ENCODE results near the gene VIPR2. TPM values are rescaled to one million over a fixed set of nuclear protein-coding genes. Genes with fewer than 3 reads are reported as not detected.

VIPR2 gene
- total and polyA plus RNA-seq, 2 of the 13 experiments (the other 11 are each of a cell fraction or from before 2014, with no cell fraction given) = not detected

GRCh38 chr7:159095979-159096411 is 48.7 kb downstream of the VIPR2 start:
- no peak for FAIRE-seq
- Histone ChIP-seq H3K9me3 (ENCODE audit: low read length) (no peaks in the 10 kb centered on the region), H3K27ac (ENCODE audit: extremely low read length, insufficient read depth, low read length) (no peak overlapping the region), H3K36me3 (replicated peaks in 1 of 2; ENCODE audit: control insufficient read depth in 1 of 2, insufficient read depth in 2 of 2, low read length in 2 of 2) (no peaks in the 10 kb centered on the region), H3K4me2 (ENCODE audit: low read depth, low read length) (no peak overlapping the region), H4K20me1 (ENCODE audit: insufficient read depth, low read length) (no peaks in the 10 kb centered on the region), H3K27me3 (ENCODE audit: control insufficient read depth in 1 of 2, insufficient read depth in 2 of 2, low read length in 2 of 2) (peaks cover 5 to 62% of the 10 kb centered on the region in 2 experiments; a peak in 3 of 5 replicates), H3K4me1 (ENCODE audit: insufficient read depth, low read length) (no peaks in the 10 kb centered on the region), H2AFZ (ENCODE audit: low read length) (no peak overlapping the region), H3K9ac (ENCODE audit: insufficient read depth, low read depth, low read length) (no peak overlapping the region), H3K79me2 (ENCODE audit: insufficient read depth, low read length) (no peaks in the 10 kb centered on the region), H3K4me3 (replicated peaks in 1 of 3; ENCODE audit: insufficient read depth in 1 of 3, low read depth in 2 of 3, low read length in 3 of 3) (no peak overlapping the region)
- no TSS peak for BruUV-seq (replicated peaks)
- 79% methylated on average over 8 of the region's 14 CpGs for WGBS (ENCODE audit: low lambda C conversion rate)
- CTCF ChIA-PET (ENCODE audit: low intra/inter-chr PET ratio, low total read pairs) = no interaction called here
- POLR2A ChIA-PET = no interaction called here
- in situ Hi-C loops (cut with HindIII; ENCODE audit: extremely low pct_ligation_motif_present, low pct_unique_long_range_greater_than_20kb) = no loop called here
- no peak for DNase-seq (ENCODE audit: low spot score)
- intact Hi-C loops (cut with micrococcal nuclease; ENCODE audit: unreplicated experiment) = no loop called here
- ATAC-seq = no peak
- TF ChIP-seq ZBTB49 (CRISPR knock-in tag; IDR thresholded peaks at IDR 0.05; ENCODE audit: borderline replicate concordance) (no peak), SALL2 (CRISPR knock-in tag; IDR thresholded peaks at IDR 0.05) (no peak), ZMAT3 (CRISPR knock-in tag; conservative IDR thresholded peaks at IDR 0.05) (no peak), ZNF549 (CRISPR knock-in tag; IDR thresholded peaks at IDR 0.05) (no peak), CBX2 (IDR thresholded peaks at IDR 0.05; ENCODE audit: low read depth, low read length) (no peak), CBX2 (CRISPR knock-in tag; IDR thresholded peaks at IDR 0.05; ENCODE audit: low read depth) (no peak), E2F2 (CRISPR knock-in tag; IDR thresholded peaks at IDR 0.05; ENCODE audit: borderline replicate concordance) (no peak), TAF15 (IDR thresholded peaks at IDR 0.05; ENCODE audit: low read depth, low read length, poor library complexity, severe bottlenecking) (no peak), ZNF276 (CRISPR knock-in tag; IDR thresholded peaks at IDR 0.05; ENCODE audit: low read depth) (no peak), HOXA9 (CRISPR knock-in tag; IDR thresholded peaks at IDR 0.05; ENCODE audit: borderline replicate concordance) (no peak)
- TF ChIP-seq, protein P1, sequence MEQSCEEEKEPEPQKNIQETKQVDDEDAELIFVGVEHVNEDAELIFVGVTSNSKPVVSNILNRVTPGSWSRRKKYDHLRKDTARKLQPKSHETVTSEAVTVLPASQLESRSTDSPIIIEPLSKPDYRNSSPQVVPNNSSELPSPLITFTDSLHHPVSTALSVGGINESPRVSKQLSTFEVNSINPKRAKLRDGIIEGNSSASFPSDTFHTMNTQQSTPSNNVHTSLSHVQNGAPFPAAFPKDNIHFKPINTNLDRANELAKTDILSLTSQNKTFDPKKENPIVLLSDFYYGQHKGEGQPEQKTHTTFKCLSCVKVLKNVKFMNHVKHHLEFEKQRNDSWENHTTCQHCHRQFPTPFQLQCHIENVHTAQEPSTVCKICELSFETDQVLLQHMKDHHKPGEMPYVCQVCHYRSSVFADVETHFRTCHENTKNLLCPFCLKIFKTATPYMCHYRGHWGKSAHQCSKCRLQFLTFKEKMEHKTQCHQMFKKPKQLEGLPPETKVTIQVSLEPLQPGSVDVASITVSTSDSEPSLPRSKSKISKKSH (CRISPR knock-in tag; IDR thresholded peaks at IDR 0.05; ENCODE audit: borderline replicate concordance) = no peak
- TF ChIP-seq, protein P2, sequence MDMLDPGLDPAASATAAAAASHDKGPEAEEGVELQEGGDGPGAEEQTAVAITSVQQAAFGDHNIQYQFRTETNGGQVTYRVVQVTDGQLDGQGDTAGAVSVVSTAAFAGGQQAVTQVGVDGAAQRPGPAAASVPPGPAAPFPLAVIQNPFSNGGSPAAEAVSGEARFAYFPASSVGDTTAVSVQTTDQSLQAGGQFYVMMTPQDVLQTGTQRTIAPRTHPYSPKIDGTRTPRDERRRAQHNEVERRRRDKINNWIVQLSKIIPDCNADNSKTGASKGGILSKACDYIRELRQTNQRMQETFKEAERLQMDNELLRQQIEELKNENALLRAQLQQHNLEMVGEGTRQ (IDR thresholded peaks at IDR 0.05; ENCODE audit: low read depth, low read length) = no peak
- TF ChIP-seq, protein P2 (CRISPR knock-in tag; IDR thresholded peaks at IDR 0.05; ENCODE audit: borderline replicate concordance) = no peak
